Esophagus squamous epithelium (tissue), 5 donors: ENCODE data around the gene CCKAR. TPM values are rescaled to one million over a fixed set of nuclear protein-coding genes. Genes with fewer than 3 reads are reported as not detected.
"Not testable (repeated sequence)": the region's sequence is repeated elsewhere in the genome, so short reads cannot be mapped to it uniquely, and the experiment has no call there.

ENCODE experiments used
- DNase-seq: peaks from one replicate; lab custom pipeline; 2025; lab: John Stamatoyannopoulos, UW
- H3K27ac ChIP-seq, 4 donors: fragments of 200-600 bp; sonication (generic); one replicate each; pipeline ENCODE4 v1.5.1; 2016 to 2019; ENCODE audit warnings: mild to moderate bottlenecking in 1 of 4
- H3K27me3 ChIP-seq, 4 donors: fragments of 200-600 bp; sonication (generic); 1 replicate in 3 of 4; 2 replicates in 1 of 4; pipeline versions ENCODE4 v1.5.1 to v1.6.0; 2017 to 2021; ENCODE audit warnings: antibody characterized with exemption in 1 of 4
- H3K36me3 ChIP-seq, 3 donors: fragments of 200-600 bp; sonication (generic); one replicate each; pipeline ENCODE4 v1.5.1; 2016 to 2019
- H3K4me1 ChIP-seq, 3 donors: fragments of 200-600 bp; sonication (generic); one replicate each; pipeline ENCODE4 v1.5.1; 2017 to 2019
- H3K4me3 ChIP-seq, 4 donors: fragments of 200-600 bp; sonication (generic); 1 replicate in 3 of 4; 2 replicates in 1 of 4; pipeline ENCODE4 v1.5.1; 2016 to 2019; ENCODE audit warnings: mild to moderate bottlenecking in 2 of 4, moderate library complexity in 1 of 4
- H3K9me3 ChIP-seq, 3 donors: fragments of 200-600 bp; sonication (generic); one replicate each; pipeline ENCODE4 v1.5.1; 2016 to 2019
- CTCF ChIP-seq, 6 experiments: fragments of 450-650 bp in 4 of 6; fragments of 200-600 bp in 2 of 6; sonication (generic) in 2 of 6; IDR thresholded peaks; one replicate each; pipeline ENCODE4 v1.5.1; 2016 to 2019; ENCODE audit warnings: antibody characterized with exemption in 6 of 6, mild to moderate bottlenecking in 4 of 6, moderate library complexity in 4 of 6
- POLR2A ChIP-seq, 4 donors: fragments of 450-650 bp; IDR thresholded peaks; one replicate each; pipeline ENCODE4 v1.6.1; 2017; ENCODE audit warnings: antibody characterized with exemption in 4 of 4, mild to moderate bottlenecking in 4 of 4, moderate library complexity in 3 of 4
- whole genome bisulfite sequencing, 2 donors: methylation state at CpG; one replicate each; pipeline ENCODE4 v1.1.5; 2018; 5-methylcytosine and 5-hydroxymethylcytosine counted together
- intact Hi-C: fragments of 100-400 bp; cut with DNase I; formaldehyde crosslinking; loops from one replicate; pipeline ENCODE4 v1.15.0; 2022
- total RNA-seq, 4 donors: library from RNA; depleted of rRNA; stranded (reverse); fragments of >200 nt; gene quantifications; one replicate each; pipeline ENCODE4 v1.1.0, GENCODE V29; 2016
- donor health status: DM: yes; HTN: yes; CAD: no.

The CCKAR gene
- total RNA-seq, 4 donors from 2014 or later = not detected

GRCh38 chr4:26503427-26503826 is 13.1 kb upstream of the CCKAR start:
- H3K36me3 ChIP-seq = no peaks in the 10 kb centered on the region
- DNase-seq = no peak
- no peak overlapping the region for H3K27ac ChIP-seq
- H3K4me3 ChIP-seq = no peak overlapping the region
- intact Hi-C loops = no loop called here
- WGBS, 2 donors = 42 to 57% methylated on average over 5 of the region's 5 CpGs
- no peaks in the 10 kb centered on the region for H3K27me3 ChIP-seq
- H3K4me1 ChIP-seq = no peaks in the 10 kb centered on the region
- TF ChIP-seq POLR2A (IDR thresholded peaks at IDR 0.05) = no peak
- TF ChIP-seq CTCF (IDR thresholded peaks at IDR 0.05) = no peak
- peaks cover 0 to 5% (median 0%) of the 10 kb centered on the region in 3 donors for H3K9me3 ChIP-seq

GRCh38 chr4:26500565-26500999 is 10.3 kb upstream of the CCKAR start:
- H3K27ac ChIP-seq, DNase-seq, H3K9me3 ChIP-seq, H3K36me3 ChIP-seq, H3K4me1 ChIP-seq, H3K4me3 ChIP-seq, H3K27me3 ChIP-seq, intact Hi-C loops: not testable (repeated sequence)
- 63 to 73% methylated on average over 8 to 9 of the region's 9 CpGs for WGBS, 2 donors

- 72 to 78% methylated on average over 8 of the region's 8 CpGs for WGBS, 2 donors
- Histone ChIP-seq H3K27me3 (peaks cover 0 to 37% (median 0%) of the 10 kb centered on the region in 4 donors), H3K9me3 (peaks cover 0 to 5% (median 0%) of the 10 kb centered on the region in 3 donors), H3K27ac (no peak overlapping the region), H3K4me1 (no peaks in the 10 kb centered on the region), H3K36me3 (no peaks in the 10 kb centered on the region), H3K4me3 (no peak overlapping the region)
- no peak for TF ChIP-seq CTCF (IDR thresholded peaks at IDR 0.05)
- TF ChIP-seq POLR2A (IDR thresholded peaks at IDR 0.05) = no peak
- intact Hi-C loops = no loop called here
- DNase-seq = no peak
These were observed 6.0 kb upstream of the CCKAR start for GRCh38 chr4:26496207-26496783.

GRCh38 chr4:26493461-26493860 is 3.2 kb upstream of the CCKAR start:
- Histone ChIP-seq H3K36me3 (no peaks in the 10 kb centered on the region), H3K9me3 (no peaks in the 10 kb centered on the region), H3K27ac (no peak overlapping the region), H3K4me1 (no peaks in the 10 kb centered on the region), H3K27me3 (peaks cover 0 to 59% (median 0%) of the 10 kb centered on the region in 4 donors), H3K4me3 (no peak overlapping the region)
- intact Hi-C loops = no loop called here
- TF ChIP-seq CTCF (IDR thresholded peaks at IDR 0.05) (no peak), POLR2A (IDR thresholded peaks at IDR 0.05) (no peak)
- no peak for DNase-seq
- 68 to 84% methylated on average over 4 of the region's 4 CpGs for WGBS, 2 donors

- TF ChIP-seq CTCF (IDR thresholded peaks at IDR 0.05) = no peak
- TF ChIP-seq POLR2A (IDR thresholded peaks at IDR 0.05) = no peak
- intact Hi-C loops = no loop called here
- H3K36me3 ChIP-seq = no peaks in the 10 kb centered on the region
- no peak overlapping the region for H3K4me3 ChIP-seq
- no peaks in the 10 kb centered on the region for H3K4me1 ChIP-seq
- peaks cover 0 to 66% (median 0%) of the 10 kb centered on the region in 4 donors for H3K27me3 ChIP-seq
- 57 to 67% methylated on average over 6 to 7 of the region's 7 CpGs for WGBS, 2 donors
- no peaks in the 10 kb centered on the region for H3K9me3 ChIP-seq
- no peak overlapping the region for H3K27ac ChIP-seq
- no peak for DNase-seq
These were observed 1.3 kb upstream of the CCKAR start for GRCh38 chr4:26491449-26492170.
